K562 (cell line): ENCODE data around the gene HDAC7. TPM values are rescaled to one million over a fixed set of nuclear protein-coding genes. Genes with fewer than 3 reads are reported as not detected.

ENCODE experiments used
- ATAC-seq: fragments of 200-7000 bp; cut with Tn5 transposase; 3 replicates; pipeline ENCODE4 v1.9.1; 2020; ENCODE audit warnings: moderate library complexity
- BruUV-seq: library from RNA; stranded (reverse); fragments of 400-500 nt; replicated peaks from 2 replicates; lab custom pipeline; 2021; lab: Mats Ljungman, UMichigan
- CTCF ChIA-PET: fragments of 300-600 bp; formaldehyde crosslinking; extraction: SDS; loops from one replicate; lab custom pipeline; 2021; ENCODE audit warnings: low intra/inter-chr PET ratio; lab: Yijun Ruan, JAX
- POLR2A ChIA-PET: fragments of 300-600, 350-650 bp; sonication (Branson Sonifier 250); formaldehyde crosslinking; extraction: SDS; loops from one replicate; lab custom pipeline; 2021; ENCODE audit warnings: antibody characterized with exemption, inconsistent platforms; lab: Yijun Ruan, JAX
- DNase-seq, 4 experiments: peaks; one replicate each; pipeline versions ENCODE4 v3.0.0 to v3.0.0-alpha.2; 2011 to 2018; ENCODE audit warnings: low spot score in 3 of 4, mixed read lengths in 3 of 4; ENCODE audit errors: extremely low read depth in 1 of 4
- FAIRE-seq: peaks from 2 replicates; lab custom pipeline; 2011; peaks lifted over from hg19 to GRCh38; lab: Jason Lieb, UNC
- H2AFZ ChIP-seq: 2 replicates; pipeline ENCODE4 v1.6.0; 2011; ENCODE audit warnings: low read depth, low read length, control low read depth, inconsistent platforms
- H3K27ac ChIP-seq: fragments of 200-600 bp; 3 replicates; pipeline ENCODE4 v1.8.0; 2011; ENCODE audit warnings: low read depth, mild to moderate bottlenecking, control low read depth, inconsistent platforms, low read length, moderate library complexity, mixed read lengths; ENCODE audit errors: extremely low read depth
- H3K27me3 ChIP-seq, 2 experiments: fragments of 300-600 bp in 1 of 2; 2 replicates in 1 of 2; 3 replicates in 1 of 2; pipeline versions ENCODE4 v1.6.0 to v1.8.0; 2011; ENCODE audit warnings: inconsistent platforms in 2 of 2, low read length in 2 of 2, mild to moderate bottlenecking in 1 of 2, mixed read lengths in 1 of 2, moderate library complexity in 1 of 2; ENCODE audit not compliant: control insufficient read depth in 2 of 2, insufficient read depth in 2 of 2
- H3K36me3 ChIP-seq: fragments of 300-600 bp; 3 replicates; pipeline ENCODE4 v1.8.0; 2011; ENCODE audit warnings: mild to moderate bottlenecking, low read length, inconsistent platforms; ENCODE audit not compliant: control insufficient read depth, insufficient read depth
- H3K4me1 ChIP-seq, 2 experiments: fragments of 200-600 bp in 1 of 2; replicated peaks in 1 of 2; 2 replicates in 1 of 2; 3 replicates in 1 of 2; pipeline versions ENCODE4 v1.5.1 to v1.8.0; 2011; ENCODE audit warnings: inconsistent platforms in 2 of 2, low read length in 2 of 2, mild to moderate bottlenecking in 1 of 2, mixed read lengths in 1 of 2, moderate library complexity in 1 of 2; ENCODE audit not compliant: control insufficient read depth in 2 of 2, insufficient read depth in 2 of 2
- H3K4me2 ChIP-seq: 2 replicates; pipeline ENCODE4 v1.6.1; 2011; ENCODE audit warnings: low read length, control low read depth, inconsistent platforms, mixed read lengths; ENCODE audit not compliant: insufficient read depth
- H3K4me3 ChIP-seq: fragments of 200-600 bp; sonication (generic), shearing (Covaris generic); 2 replicates; pipeline ENCODE4 v1.5.1; 2016; ENCODE audit warnings: control low read depth, inconsistent platforms
- H3K79me2 ChIP-seq: fragments of 200-600 bp; 3 replicates; pipeline ENCODE4 v1.8.0; 2011; ENCODE audit warnings: low read length, inconsistent platforms; ENCODE audit not compliant: control insufficient read depth, insufficient read depth
- H3K9ac ChIP-seq, 2 experiments: 2 replicates each; pipeline versions ENCODE4 v1.6.0 to v1.6.1; 2011; ENCODE audit warnings: low read depth in 2 of 2, low read length in 2 of 2, control low read depth in 1 of 2, inconsistent platforms in 1 of 2, mild to moderate bottlenecking in 1 of 2, mixed read lengths in 1 of 2; ENCODE audit not compliant: insufficient read depth in 1 of 2
- H3K9me1 ChIP-seq: one replicate; pipeline ENCODE4 v1.6.0; 2011; ENCODE audit warnings: inconsistent platforms, mild to moderate bottlenecking, low read length, moderate library complexity; ENCODE audit not compliant: control insufficient read depth, insufficient read depth
- H3K9me3 ChIP-seq: replicated peaks from 2 replicates; pipeline ENCODE4 v1.5.1; 2011; ENCODE audit warnings: low read depth, low read length, inconsistent platforms; ENCODE audit not compliant: control insufficient read depth, insufficient read depth
- H4K20me1 ChIP-seq: replicated peaks from 2 replicates; pipeline ENCODE4 v1.6.1; 2011; ENCODE audit warnings: low read length, inconsistent platforms, mixed read lengths; ENCODE audit not compliant: control insufficient read depth, insufficient read depth
- CHCHD3 ChIP-seq: fragments of 250-450 bp; sonication (Bioruptor Pico); IDR thresholded peaks from 2 replicates; pipeline ENCODE4 v2.1.2; 2022; ENCODE audit warnings: mild to moderate bottlenecking
- CSDE1 ChIP-seq, 2 experiments: fragments of 450-650 bp; IDR thresholded peaks; 2 replicates each; pipeline ENCODE4 v1.6.1; 2016; ENCODE audit warnings: mild to moderate bottlenecking in 1 of 2
- HDGF ChIP-seq: fragments of 450-650 bp; IDR thresholded peaks from 2 replicates; pipeline ENCODE4 v1.6.1; 2016
- SNAPC5 ChIP-seq: fragments of 250-450 bp; sonication (Bioruptor Pico); IDR thresholded peaks from 2 replicates; pipeline ENCODE4 v1.8.0; 2021; ENCODE audit warnings: moderate library complexity, mild to moderate bottlenecking, inconsistent platforms
- SREBF2 ChIP-seq: sonication (generic); formaldehyde crosslinking; IDR thresholded peaks from 2 replicates; pipeline ENCODE4 v1.4.0; 2020; ENCODE audit warnings: mild to moderate bottlenecking, missing genetic modification reagents
- ZBTB5 ChIP-seq: fragments of 450-650 bp; IDR thresholded peaks from 2 replicates; pipeline ENCODE4 v1.6.1; 2017; ENCODE audit warnings: antibody characterized with exemption
- ZNF212 ChIP-seq: fragments of 450-650 bp; formaldehyde crosslinking; IDR thresholded peaks from 2 replicates; pipeline ENCODE4 v1.4.0; 2020; ENCODE audit warnings: mild to moderate bottlenecking
- ZNF311 ChIP-seq: fragments of 250-450 bp; sonication (Bioruptor Pico); IDR thresholded peaks from 2 replicates; pipeline ENCODE4 v1.4.0; 2020; ENCODE audit warnings: mild to moderate bottlenecking, moderate library complexity
- ZNF398 ChIP-seq: fragments of 250-450 bp; sonication (Bioruptor Pico); IDR thresholded peaks from 2 replicates; pipeline ENCODE4 v1.8.0; 2021; ENCODE audit warnings: moderate library complexity, mild to moderate bottlenecking, inconsistent platforms
- ZNF778 ChIP-seq: fragments of 450-650 bp; formaldehyde crosslinking; IDR thresholded peaks from 2 replicates; pipeline ENCODE4 v1.4.0; 2020; ENCODE audit warnings: mild to moderate bottlenecking, moderate library complexity
- WGBS: fragments of 100-300 bp; shearing (Covaris generic); methylation state at CpG from one replicate; pipeline ENCODE4 v1.1.6; 2016; ENCODE audit warnings: low coverage, mixed read lengths; ENCODE audit not compliant: insufficient coverage; ENCODE audit errors: missing lambda C conversion rate; 5-methylcytosine and 5-hydroxymethylcytosine counted together
- in situ Hi-C: fragments of 300-500 bp; cut with MboI; formaldehyde crosslinking; loops from 4 replicates; pipeline ENCODE4 v1.15.0; 2018; ENCODE audit warnings: inconsistent platforms, mixed read lengths
- intact Hi-C: fragments of 100-400 bp; cut with micrococcal nuclease; formaldehyde crosslinking; loops from 2 replicates; pipeline ENCODE4 v1.14.2; 2022
- polyA plus RNA-seq, 8 experiments: library from polyadenylated mRNA; depleted of rRNA in 4 of 8; stranded (reverse) in 5 of 8; unstranded in 3 of 8; fragments of >200 nt; fragmentation: Nextera tagmentation in 2 of 8; fragmentation: Illumina TruSeq in 1 of 8; extraction: Ambion mirVana in 2 of 8; extraction: Trizol in 1 of 8; gene quantifications; 2 replicates each; pipeline versions ENCODE4 v1.2.1 to v1.2.3, GENCODE V29; 2011 to 2014; ENCODE audit warnings: inconsistent platforms in 1 of 8, missing spikeins in 1 of 8
- total RNA-seq, 7 experiments: library from RNA; depleted of rRNA in 6 of 7; stranded (reverse); fragments of >200 nt in 6 of 7; fragmentation: Illumina TruSeq in 2 of 7; extraction: Trizol in 2 of 7; gene quantifications; 2 replicates each; pipeline versions ENCODE4 v1.2.1 to v1.2.3, GENCODE V29; 2011 to 2021; ENCODE audit warnings: low replicate concordance in 1 of 7

The HDAC7 gene
- total and polyA plus RNA-seq, 9 of the 15 experiments (the other 6 are each of a cell fraction or from before 2014, with no cell fraction given): 2.5 to 129 (median 31.1) TPM

GRCh38 chr12:47860279-47860841 is 40.7 kb upstream of the HDAC7 start:
- Histone ChIP-seq H3K4me3 (no peak overlapping the region), H3K4me2 (no peak overlapping the region), H3K27ac (no peak overlapping the region), H2AFZ (no peak overlapping the region), H3K9ac (no peak overlapping the region), H3K9me3 (no peaks in the 10 kb centered on the region), H3K79me2 (no peaks in the 10 kb centered on the region), H3K4me1 (peaks cover 0 to 3% of the 10 kb centered on the region in 2 experiments; a peak in 1 of 5 replicates), H4K20me1 (no peaks in the 10 kb centered on the region), H3K36me3 (no peaks in the 10 kb centered on the region), H3K27me3 (peaks cover 0 to 9% of the 10 kb centered on the region in 2 experiments; a peak in 1 of 5 replicates), H3K9me1 (no peaks in the 10 kb centered on the region)
- FAIRE-seq (no peak), DNase-seq (no peak), ATAC-seq (no peak)
- intact Hi-C loops: no loop called here
- in situ Hi-C loops: no loop called here
- 41% methylated on average over 7 of the region's 7 CpGs for WGBS
- no TSS peak for BruUV-seq
- no peak for TF ChIP-seq CSDE1 (IDR thresholded peaks at IDR 0.05)
- no peak for TF ChIP-seq ZNF212 (CRISPR knock-in tag)
- TF ChIP-seq ZNF778 (CRISPR knock-in tag): no peak
- TF ChIP-seq CHCHD3: no peak
- POLR2A ChIA-PET: interaction anchor here (0.7 kb wide), 1 partner anchor 63 kb away, joined by 3 read pairs; no protein-coding TSS in a partner anchor
- CTCF ChIA-PET: no interaction called here

GRCh38 chr12:47858511-47859266 is 39.0 kb upstream of the HDAC7 start:
- CTCF ChIA-PET: no interaction called here
- in situ Hi-C loops: no loop called here
- no peak for FAIRE-seq
- TF ChIP-seq SREBF2 (CRISPR knock-in tag) (no peak), ZNF311 (CRISPR knock-in tag) (no peak), ZNF398 (no peak), ZBTB5 (no peak), HDGF (no peak), SNAPC5 (CRISPR knock-in tag) (no peak)

More at GRCh38 chr12:47858511-47859266, 39.0 kb upstream of the HDAC7 start:
- H3K36me3 ChIP-seq: no peaks in the 10 kb centered on the region
- H3K79me2 ChIP-seq: no peaks in the 10 kb centered on the region
- ATAC-seq: no peak
- POLR2A ChIA-PET: interaction anchor here (0.6 to 0.7 kb wide), 5 partner anchors 10 to 231 kb away, joined by 3 to 4 read pairs (median 3); no protein-coding TSS in a partner anchor
- H3K4me3 ChIP-seq: no peak overlapping the region
- no peaks in the 10 kb centered on the region for H3K9me1 ChIP-seq
- no peak overlapping the region for H3K9ac ChIP-seq
- H3K9me3 ChIP-seq: no peaks in the 10 kb centered on the region
- H3K27me3 ChIP-seq: peaks cover 0 to 9% of the 10 kb centered on the region in 2 experiments; a peak in 1 of 5 replicates
- H3K4me2 ChIP-seq: no peak overlapping the region
- intact Hi-C loops: no loop called here
- no peak overlapping the region for H3K27ac ChIP-seq
- no peaks in the 10 kb centered on the region for H4K20me1 ChIP-seq
- no TSS peak for BruUV-seq
- H2AFZ ChIP-seq: no peak overlapping the region
- no peak for DNase-seq
- H3K4me1 ChIP-seq: peaks cover 0 to 3% of the 10 kb centered on the region in 2 experiments; a peak in 1 of 5 replicates
- WGBS: 31% methylated on average over 8 of the region's 8 CpGs
